ENCODE results near the gene NHLH2. TPM values are rescaled to one million over a fixed set of nuclear protein-coding genes. Genes with fewer than 3 reads are reported as not detected.

The NHLH2 gene
- total RNA-seq, 1 donor from 2014 or later = 1.1 TPM

GRCh38 chr1:115832651-115833050 is 8.3 kb downstream of the NHLH2 start:
- TF ChIP-seq, protein P1, sequence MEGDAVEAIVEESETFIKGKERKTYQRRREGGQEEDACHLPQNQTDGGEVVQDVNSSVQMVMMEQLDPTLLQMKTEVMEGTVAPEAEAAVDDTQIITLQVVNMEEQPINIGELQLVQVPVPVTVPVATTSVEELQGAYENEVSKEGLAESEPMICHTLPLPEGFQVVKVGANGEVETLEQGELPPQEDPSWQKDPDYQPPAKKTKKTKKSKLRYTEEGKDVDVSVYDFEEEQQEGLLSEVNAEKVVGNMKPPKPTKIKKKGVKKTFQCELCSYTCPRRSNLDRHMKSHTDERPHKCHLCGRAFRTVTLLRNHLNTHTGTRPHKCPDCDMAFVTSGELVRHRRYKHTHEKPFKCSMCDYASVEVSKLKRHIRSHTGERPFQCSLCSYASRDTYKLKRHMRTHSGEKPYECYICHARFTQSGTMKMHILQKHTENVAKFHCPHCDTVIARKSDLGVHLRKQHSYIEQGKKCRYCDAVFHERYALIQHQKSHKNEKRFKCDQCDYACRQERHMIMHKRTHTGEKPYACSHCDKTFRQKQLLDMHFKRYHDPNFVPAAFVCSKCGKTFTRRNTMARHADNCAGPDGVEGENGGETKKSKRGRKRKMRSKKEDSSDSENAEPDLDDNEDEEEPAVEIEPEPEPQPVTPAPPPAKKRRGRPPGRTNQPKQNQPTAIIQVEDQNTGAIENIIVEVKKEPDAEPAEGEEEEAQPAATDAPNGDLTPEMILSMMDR (conservative IDR thresholded peaks at IDR 0.05) = no peak
- peaks cover 80% of the 10 kb centered on the region for H3K27me3 Mint-ChIP-seq
- no peak overlapping the region for H3K4me3 Mint-ChIP-seq
- H3K36me3 Mint-ChIP-seq = no peaks in the 10 kb centered on the region
- H3K27ac Mint-ChIP-seq = no peak overlapping the region
- peaks cover 11% of the 10 kb centered on the region for H3K4me1 Mint-ChIP-seq (ENCODE audit: unreplicated experiment)
- H3K9me3 Mint-ChIP-seq = no peaks in the 10 kb centered on the region
- no peak for DNase-seq (ENCODE audit: extremely low spot score, unreplicated experiment)

DNA sequence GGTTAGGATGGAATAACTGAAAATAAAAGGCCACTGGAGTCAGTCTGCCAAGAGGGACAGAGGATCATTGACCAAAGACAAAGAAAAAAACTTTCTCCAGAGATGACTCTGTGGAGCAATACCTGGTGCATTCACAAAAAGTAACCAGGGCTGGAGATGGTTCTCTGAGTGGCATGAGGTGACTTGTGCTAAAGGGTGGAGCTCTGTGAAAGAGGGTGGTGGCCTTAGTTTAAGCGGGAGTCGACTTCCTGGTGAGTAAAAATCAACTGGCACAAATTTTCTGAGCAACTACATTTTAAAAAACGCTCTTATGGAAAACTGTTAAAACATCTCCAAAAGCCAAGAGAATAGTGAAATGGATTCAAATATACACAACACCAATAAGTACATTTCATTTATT is 10.0 kb downstream of the NHLH2 start:
- peaks cover 78% of the 10 kb centered on the region for H3K27me3 Mint-ChIP-seq
- TF ChIP-seq, protein P1 (conservative IDR thresholded peaks at IDR 0.05) = no peak
- no peak for DNase-seq (ENCODE audit: extremely low spot score, unreplicated experiment)

GRCh38 chr1:115829947-115830346 is 11.0 kb downstream of the NHLH2 start:
- peaks cover 13% of the 10 kb centered on the region for H3K4me1 Mint-ChIP-seq (ENCODE audit: unreplicated experiment)
- no peaks in the 10 kb centered on the region for H3K36me3 Mint-ChIP-seq
- no peak overlapping the region for H3K27ac Mint-ChIP-seq
- DNase-seq (ENCODE audit: extremely low spot score, unreplicated experiment) = no peak
- peaks cover 77% of the 10 kb centered on the region for H3K27me3 Mint-ChIP-seq
- no peaks in the 10 kb centered on the region for H3K9me3 Mint-ChIP-seq
- H3K4me3 Mint-ChIP-seq = peak overlapping the region; percentile 87
- TF ChIP-seq, protein P1 (conservative IDR thresholded peaks at IDR 0.05) = no peak

More for the DNA sequence above, 10.0 kb downstream of the NHLH2 start:
- no peak overlapping the region for H3K27ac Mint-ChIP-seq
- H3K9me3 Mint-ChIP-seq = no peaks in the 10 kb centered on the region
- H3K36me3 Mint-ChIP-seq = no peaks in the 10 kb centered on the region
- peaks cover 13% of the 10 kb centered on the region for H3K4me1 Mint-ChIP-seq (ENCODE audit: unreplicated experiment)
- no peak overlapping the region for H3K4me3 Mint-ChIP-seq

DNA sequence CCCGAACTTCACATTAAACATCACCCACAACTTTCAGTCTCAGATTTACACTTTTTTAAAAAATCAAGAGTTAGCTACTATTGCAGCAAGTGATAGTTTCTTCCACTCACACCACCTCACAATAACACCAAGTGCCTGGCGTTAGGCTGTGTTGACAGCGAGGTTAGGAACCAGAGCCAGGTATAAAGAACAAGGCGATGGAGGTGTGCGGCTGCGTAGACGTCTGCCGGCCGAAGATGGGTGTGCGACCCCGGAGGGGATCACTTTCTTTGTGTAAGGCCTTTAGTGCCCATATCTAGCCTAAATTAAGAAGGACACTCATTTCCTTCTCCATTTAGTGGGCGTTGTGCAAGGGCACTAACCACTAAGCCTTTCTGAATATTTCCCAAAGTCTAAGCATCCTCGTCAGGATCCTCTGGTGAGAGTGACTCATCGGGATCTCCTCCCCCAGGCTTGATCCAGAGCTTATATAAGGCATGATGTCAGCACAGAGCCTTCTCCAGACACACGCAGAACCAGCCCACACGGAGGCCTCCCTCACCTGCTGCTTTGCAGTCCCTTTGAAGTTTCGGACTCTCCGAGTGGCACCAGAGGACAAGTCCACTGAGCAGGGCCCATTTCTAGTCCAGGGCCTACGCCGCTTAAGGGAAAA is 11.8 kb downstream of the NHLH2 start:
- peaks cover 13% of the 10 kb centered on the region for H3K4me1 Mint-ChIP-seq (ENCODE audit: unreplicated experiment)
- TF ChIP-seq, protein P1 (conservative IDR thresholded peaks at IDR 0.05) = no peak
- no peaks in the 10 kb centered on the region for H3K9me3 Mint-ChIP-seq
- no peaks in the 10 kb centered on the region for H3K36me3 Mint-ChIP-seq
- H3K4me3 Mint-ChIP-seq = peak overlapping the region; percentile 87
- peaks cover 77% of the 10 kb centered on the region for H3K27me3 Mint-ChIP-seq
- DNase-seq (ENCODE audit: extremely low spot score, unreplicated experiment) = no peak
- peak overlapping the region; percentile 65 for H3K27ac Mint-ChIP-seq

GRCh38 chr1:115828101-115829022 is 12.6 kb downstream of the NHLH2 start:
- DNase-seq (ENCODE audit: extremely low spot score, unreplicated experiment) = no peak
- TF ChIP-seq, protein P1 (conservative IDR thresholded peaks at IDR 0.05) = no peak
- Mint-ChIP-seq H3K36me3 (no peaks in the 10 kb centered on the region), H3K27me3 (peaks cover 76% of the 10 kb centered on the region), H3K27ac (peak overlapping the region; percentile 65), H3K9me3 (no peaks in the 10 kb centered on the region), H3K4me1 (ENCODE audit: unreplicated experiment) (peaks cover 13% of the 10 kb centered on the region), H3K4me3 (peak overlapping the region; percentile 87)
